PFSK-1 (cell line): ENCODE measurements around the gene FAM227B.

Experiments
- FOXP2 ChIP-seq: optimal IDR thresholded peaks from 2 replicates; pipeline ENCODE3; 2011; ENCODE audit warnings: borderline replicate concordance, control low read depth, inconsistent platforms; ENCODE audit not compliant: insufficient read depth; ENCODE audit errors: extremely low read length, extremely low read depth
- POLR2AphosphoS5 ChIP-seq: IDR thresholded peaks from 2 replicates; pipeline ENCODE4 v1.6.1; 2012; ENCODE audit warnings: low read depth, mild to moderate bottlenecking, control low read depth, low read length, moderate library complexity
- REST ChIP-seq, 2 experiments: IDR thresholded peaks; 2 replicates each; pipeline versions ENCODE4 v1.6.1 to v1.8.0; 2011 to 2012; ENCODE audit warnings: low read depth in 2 of 2, low read length in 2 of 2, control low read depth in 1 of 2, inconsistent platforms in 1 of 2, mild to moderate bottlenecking in 1 of 2, moderate library complexity in 1 of 2; ENCODE audit not compliant: insufficient read depth in 1 of 2
- SIN3A ChIP-seq: IDR thresholded peaks from 2 replicates; pipeline ENCODE4 v1.6.1; 2012; ENCODE audit warnings: mild to moderate bottlenecking, low read length, moderate library complexity, borderline replicate concordance; ENCODE audit not compliant: insufficient read depth
- TAF1 ChIP-seq: IDR thresholded peaks from 2 replicates; pipeline ENCODE4 v1.6.1; 2012; ENCODE audit warnings: low read length, control low read depth, borderline replicate concordance; ENCODE audit not compliant: insufficient read depth

Gene FAM227B

DNA sequence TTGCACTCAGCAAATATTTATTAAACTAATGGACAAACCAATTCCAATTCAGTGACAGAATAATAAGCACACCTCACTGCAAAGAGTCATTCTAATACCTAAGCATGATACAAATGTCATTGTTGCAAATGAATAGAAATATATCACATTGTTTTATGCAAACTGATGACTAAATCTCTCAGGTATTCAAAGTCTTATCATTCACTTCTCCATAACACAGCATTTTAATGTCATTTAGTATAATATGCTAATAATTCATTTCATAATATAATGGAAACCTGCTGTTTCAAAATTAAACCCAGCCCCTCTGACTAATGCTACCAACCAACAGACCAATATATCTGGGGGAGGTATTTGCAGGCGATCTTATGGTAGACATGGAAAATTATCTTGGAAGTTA is 125.8 kb downstream of the FAM227B start:
- no peak for TF ChIP-seq SIN3A
- TF ChIP-seq REST (IDR thresholded peaks at IDR 0.05; ENCODE audit: insufficient read depth in 1 of 2, low read depth in 2 of 2, low read length in 2 of 2) = no peak
- TF ChIP-seq POLR2AphosphoS5 = no peak
- no peak for TF ChIP-seq FOXP2
- TF ChIP-seq TAF1 = no peak

- TF ChIP-seq REST (IDR thresholded peaks at IDR 0.05; ENCODE audit: insufficient read depth in 1 of 2, low read depth in 2 of 2, low read length in 2 of 2) = no peak
- no peak for TF ChIP-seq TAF1
- no peak for TF ChIP-seq FOXP2
- no peak for TF ChIP-seq POLR2AphosphoS5
- no peak for TF ChIP-seq SIN3A
Measured at GRCh38 chr15:49492830-49493229, 127.8 kb downstream of the FAM227B start.

DNA sequence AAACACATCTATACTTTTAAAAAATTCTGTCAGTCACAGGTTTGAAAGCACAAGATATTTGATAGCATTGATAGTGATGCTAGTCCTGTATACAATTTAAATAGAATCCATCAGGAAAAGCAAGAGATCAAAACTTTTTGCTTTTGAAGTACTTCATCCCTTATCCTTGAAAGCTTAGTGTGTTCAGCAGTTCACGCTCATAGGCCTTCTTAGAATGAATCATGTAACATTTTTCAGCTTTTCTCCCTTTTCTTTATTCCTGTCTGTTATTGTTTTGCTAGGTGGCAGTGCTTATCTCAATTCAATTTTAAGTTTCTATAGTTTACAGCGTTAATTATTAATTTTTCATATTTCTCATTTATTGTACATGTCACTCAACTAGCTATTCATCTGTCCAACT is 128.5 kb downstream of the FAM227B start:
- TF ChIP-seq FOXP2 = no peak
- no peak for TF ChIP-seq SIN3A
- TF ChIP-seq TAF1 = no peak
- TF ChIP-seq POLR2AphosphoS5 = no peak
- no peak for TF ChIP-seq REST (IDR thresholded peaks at IDR 0.05; ENCODE audit: insufficient read depth in 1 of 2, low read depth in 2 of 2, low read length in 2 of 2)

GRCh38 chr15:49490966-49491365 is 129.7 kb downstream of the FAM227B start:
- no peak for TF ChIP-seq FOXP2
- no peak for TF ChIP-seq TAF1
- no peak for TF ChIP-seq REST (IDR thresholded peaks at IDR 0.05; ENCODE audit: insufficient read depth in 1 of 2, low read depth in 2 of 2, low read length in 2 of 2)
- TF ChIP-seq POLR2AphosphoS5 = no peak
- no peak for TF ChIP-seq SIN3A

DNA sequence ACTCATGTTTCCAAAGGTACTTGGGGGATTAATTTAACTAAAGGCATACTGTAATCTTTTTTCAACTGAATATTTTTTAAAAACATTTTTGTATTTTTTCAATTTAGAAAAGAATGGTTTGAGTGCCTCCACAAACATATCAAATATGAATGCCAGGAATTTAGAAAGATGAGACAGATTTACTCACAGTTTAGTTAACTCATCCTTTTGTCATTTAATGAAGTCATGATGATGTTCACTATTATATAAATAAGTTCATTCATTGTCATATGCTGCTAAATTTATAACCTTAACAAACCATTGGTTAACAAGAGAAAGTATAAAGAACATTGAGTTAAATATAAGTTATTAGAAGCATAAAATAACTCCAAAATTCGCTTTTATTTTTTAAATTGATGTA is 147.6 kb downstream of the FAM227B start:
- TF ChIP-seq SIN3A = no peak
- no peak for TF ChIP-seq FOXP2
- TF ChIP-seq POLR2AphosphoS5 = no peak
- TF ChIP-seq TAF1 = no peak
- no peak for TF ChIP-seq REST (IDR thresholded peaks at IDR 0.05; ENCODE audit: insufficient read depth in 1 of 2, low read depth in 2 of 2, low read length in 2 of 2)
